ENCODE data around the gene GSC2.
A peak's percentile ranks its signal among the peaks of the same experiment; 100 is the strongest.

The GSC2 gene

GRCh38 chr22:19128009-19128401 is 22.1 kb downstream of the GSC2 start:
- H3K4me3 ChIP-seq (ENCODE audit: low read length): no peak overlapping the region
- TF ChIP-seq ZNF274 (IDR thresholded peaks at IDR 0.05; ENCODE audit: low read depth, low read length): no peak

- TF ChIP-seq ZNF274 (IDR thresholded peaks at IDR 0.05; ENCODE audit: low read depth, low read length): no peak
- no peak overlapping the region for H3K4me3 ChIP-seq (ENCODE audit: low read length)
These were observed 22.6 kb downstream of the GSC2 start for GRCh38 chr22:19127329-19128008.

GRCh38 chr22:19126309-19127273 is 23.5 kb downstream of the GSC2 start:
- no peak overlapping the region for H3K4me3 ChIP-seq (ENCODE audit: low read length)
- no peak for TF ChIP-seq ZNF274 (IDR thresholded peaks at IDR 0.05; ENCODE audit: low read depth, low read length)

GRCh38 chr22:19125474-19126308 is 24.4 kb downstream of the GSC2 start:
- TF ChIP-seq ZNF274 (IDR thresholded peaks at IDR 0.05; ENCODE audit: low read depth, low read length): no peak

GRCh38 chr22:19125011-19125410 is 25.1 kb downstream of the GSC2 start:
- TF ChIP-seq ZNF274 (IDR thresholded peaks at IDR 0.05; ENCODE audit: low read depth, low read length): no peak
- H3K4me3 ChIP-seq (ENCODE audit: low read length): no peak overlapping the region

More at GRCh38 chr22:19125474-19126308, 24.4 kb downstream of the GSC2 start:
- H3K4me3 ChIP-seq (ENCODE audit: low read length): no peak overlapping the region

GRCh38 chr22:19124377-19124776 is 25.7 kb downstream of the GSC2 start:
- no peak for TF ChIP-seq ZNF274 (IDR thresholded peaks at IDR 0.05; ENCODE audit: low read depth, low read length)
- H3K4me3 ChIP-seq (ENCODE audit: low read length): no peak overlapping the region

- no peak overlapping the region for H3K4me3 ChIP-seq (ENCODE audit: low read length)
- no peak for TF ChIP-seq ZNF274 (IDR thresholded peaks at IDR 0.05; ENCODE audit: low read depth, low read length)
These were observed 26.2 kb downstream of the GSC2 start for GRCh38 chr22:19123936-19124335.

GRCh38 chr22:19122752-19123492 is 27.2 kb downstream of the GSC2 start:
- peak overlapping the region; percentile 44; the same call in 1 of the 2 replicates for H3K4me3 ChIP-seq (ENCODE audit: low read length)
- TF ChIP-seq ZNF274 (IDR thresholded peaks at IDR 0.05; ENCODE audit: low read depth, low read length): no peak

GRCh38 chr22:19122143-19122751 is 27.8 kb downstream of the GSC2 start, which contains the start of gene DGCR2:
DGCR2 (minus strand) TSS chr22:19122412; CDS start chr22:19122206, 206 bp downstream.
- peak within 1 kb of the TSS; percentile 96 for H3K4me3 ChIP-seq (ENCODE audit: low read length)
- TF ChIP-seq ZNF274 (IDR thresholded peaks at IDR 0.05; ENCODE audit: low read depth, low read length): no peak

GRCh38 chr22:19121631-19122142 is 28.4 kb downstream of the GSC2 start:
- no peak for TF ChIP-seq ZNF274 (IDR thresholded peaks at IDR 0.05; ENCODE audit: low read depth, low read length)
- H3K4me3 ChIP-seq (ENCODE audit: low read length): peak overlapping the region; percentile 96

GRCh38 chr22:19120829-19121630 is 29.1 kb downstream of the GSC2 start:
- TF ChIP-seq ZNF274 (IDR thresholded peaks at IDR 0.05; ENCODE audit: low read depth, low read length): no peak
- peak overlapping the region; percentile 96 for H3K4me3 ChIP-seq (ENCODE audit: low read length)

- no peak for TF ChIP-seq ZNF274 (IDR thresholded peaks at IDR 0.05; ENCODE audit: low read depth, low read length)
- H3K4me3 ChIP-seq (ENCODE audit: low read length): no peak overlapping the region; the same call in 1 of the 2 replicates
These were observed 30.1 kb downstream of the GSC2 start for GRCh38 chr22:19119949-19120348.

Measured in GM08714 (cell line).